GM12878 (cell line): ENCODE data around the gene EPHA5. TPM values are rescaled to one million over a fixed set of nuclear protein-coding genes. Genes with fewer than 3 reads are reported as not detected.

Source experiments
- ATAC-seq: fragments of 200-7000 bp; cut with Tn5 transposase; 3 replicates; pipeline ENCODE4 v1.9.1; 2020; ENCODE audit warnings: mild to moderate bottlenecking, moderate library complexity
- BruUV-seq: library from RNA; stranded (reverse); fragments of 400-500 nt; replicated peaks from 2 replicates; lab custom pipeline; 2021; lab: Mats Ljungman, UMichigan
- CTCF ChIA-PET: fragments of 300-600 bp; sonication (Branson Sonifier 250); formaldehyde crosslinking; extraction: SDS; loops from one replicate; lab custom pipeline; 2021; ENCODE audit warnings: inconsistent platforms; lab: Yijun Ruan, JAX
- POLR2A ChIA-PET: fragments of 350-600 bp; formaldehyde crosslinking; extraction: SDS; loops from one replicate; lab custom pipeline; 2021; ENCODE audit warnings: inconsistent platforms; lab: Charles Lee
- RAD21 ChIA-PET: fragments of 300-600 bp; sonication (Branson Sonifier 250); formaldehyde crosslinking; loops from one replicate; lab custom pipeline; 2023; ENCODE audit warnings: antibody characterized with exemption; ENCODE audit not compliant: unreplicated experiment; lab: Charles Lee
- SMC1A ChIA-PET: fragments of 300-600 bp; sonication (Branson Sonifier 250); formaldehyde crosslinking; loops from one replicate; lab custom pipeline; 2023; ENCODE audit not compliant: unreplicated experiment, uncharacterized antibody; lab: Charles Lee
- DNase-seq: peaks from one replicate; pipeline ENCODE4 v3.0.0-alpha.2; 2011; ENCODE audit warnings: low read depth, low spot score
- FAIRE-seq: peaks from 3 replicates; lab custom pipeline; 2011; peaks lifted over from hg19 to GRCh38; lab: Jason Lieb, UNC
- H2AFZ ChIP-seq: 2 replicates; pipeline ENCODE4 v1.6.0; 2011; ENCODE audit warnings: low read depth, low read length, control low read depth; ENCODE audit not compliant: control insufficient read depth
- H3K27ac ChIP-seq: 2 replicates; pipeline ENCODE4 v1.5.1; 2011; ENCODE audit warnings: control low read depth; ENCODE audit not compliant: control insufficient read depth, insufficient read depth
- H3K27me3 ChIP-seq, 2 experiments: replicated peaks in 1 of 2; 2 replicates each; pipeline versions ENCODE4 v1.6.0 to v1.6.1; 2011; ENCODE audit warnings: low read length in 1 of 2; ENCODE audit not compliant: control insufficient read depth in 2 of 2, insufficient read depth in 2 of 2
- H3K36me3 ChIP-seq, 2 experiments: 2 replicates each; pipeline ENCODE4 v1.5.1; 2011; ENCODE audit warnings: low read length in 1 of 2; ENCODE audit not compliant: control insufficient read depth in 2 of 2, insufficient read depth in 2 of 2
- H3K4me1 ChIP-seq: 2 replicates; pipeline ENCODE4 v1.6.1; 2011; ENCODE audit warnings: mild to moderate bottlenecking, low read length, moderate library complexity, mixed read lengths; ENCODE audit not compliant: control insufficient read depth, insufficient read depth
- H3K4me2 ChIP-seq: 2 replicates; pipeline ENCODE4 v1.6.0; 2011; ENCODE audit warnings: control low read depth; ENCODE audit not compliant: control insufficient read depth, insufficient read depth
- H3K4me3 ChIP-seq: fragments of 200-600 bp; sonication (generic); 2 replicates; pipeline ENCODE4 v1.5.1; 2016
- H3K79me2 ChIP-seq: 2 replicates; pipeline ENCODE4 v1.6.0; 2011; ENCODE audit warnings: low read length; ENCODE audit not compliant: control insufficient read depth, insufficient read depth
- H3K9ac ChIP-seq: 2 replicates; pipeline ENCODE4 v1.8.0; 2011; ENCODE audit warnings: low read length, control low read depth, mixed read lengths; ENCODE audit not compliant: control insufficient read depth, insufficient read depth
- H3K9me3 ChIP-seq: replicated peaks from 3 replicates; pipeline ENCODE4 v1.5.1; 2011; ENCODE audit warnings: mild to moderate bottlenecking, low read length; ENCODE audit not compliant: control insufficient read depth, insufficient read depth
- H4K20me1 ChIP-seq: 2 replicates; pipeline ENCODE4 v1.6.0; 2011; ENCODE audit not compliant: control insufficient read depth, insufficient read depth
- ASH2L ChIP-seq: fragments of 300-600, 200-600 bp; sonication (generic); IDR thresholded peaks from 2 replicates; pipeline ENCODE4 v1.6.1; 2017; ENCODE audit warnings: low read depth, mild to moderate bottlenecking, borderline replicate concordance
- BCLAF1 ChIP-seq: fragments of 450-650 bp; IDR thresholded peaks from 2 replicates; pipeline ENCODE4 v1.6.1; 2017; ENCODE audit warnings: antibody characterized with exemption, mild to moderate bottlenecking, moderate library complexity
- NKRF ChIP-seq: fragments of 450-650 bp; conservative IDR thresholded peaks from 2 replicates; pipeline ENCODE4 v1.6.1; 2017; ENCODE audit warnings: mild to moderate bottlenecking, moderate library complexity
- SIX5 ChIP-seq: IDR thresholded peaks from 2 replicates; pipeline ENCODE4 v1.6.1; 2011; ENCODE audit warnings: mild to moderate bottlenecking, low read depth, low read length, moderate library complexity; ENCODE audit not compliant: severe bottlenecking
- TAF1 ChIP-seq: IDR thresholded peaks from 2 replicates; pipeline ENCODE4 v1.6.1; 2011; ENCODE audit warnings: mild to moderate bottlenecking, low read depth, low read length, borderline replicate concordance
- TBL1XR1 ChIP-seq: IDR thresholded peaks from 2 replicates; pipeline ENCODE4 v1.6.1; 2012; ENCODE audit warnings: low read depth, low read length, improper control_type of control experiment
- WGBS: methylation state at CpG from one replicate; pipeline ENCODE4 v1.1.6; 2016; ENCODE audit warnings: low lambda C conversion rate; ENCODE audit not compliant: insufficient replicate concordance, insufficient coverage; ENCODE audit errors: missing lambda C conversion rate; 5-methylcytosine and 5-hydroxymethylcytosine counted together
- in situ Hi-C: fragments of 300-500 bp; cut with MboI; formaldehyde crosslinking; loops from 9 replicates; pipeline ENCODE4 v1.14.3; 2018; ENCODE audit warnings: mixed read lengths
- intact Hi-C: fragments of 100-400 bp; cut with micrococcal nuclease; formaldehyde crosslinking; loops from one replicate; pipeline ENCODE4 v1.14.2; 2022; ENCODE audit not compliant: unreplicated experiment
- polyA plus RNA-seq, 11 experiments: library from polyadenylated mRNA; depleted of rRNA in 4 of 11; unstranded in 6 of 11; stranded (reverse) in 5 of 11; fragments of >200 nt; fragmentation: Nextera tagmentation in 4 of 11; fragmentation: Illumina TruSeq in 1 of 11; extraction: Ambion mirVana in 4 of 11; extraction: Trizol in 1 of 11; gene quantifications; 1 replicate in 1 of 11; 2 replicates in 10 of 11; pipeline versions ENCODE4 v1.2.1 to v1.2.3, GENCODE V29; 2011 to 2016; ENCODE audit warnings: inconsistent platforms in 2 of 11, missing spikeins in 2 of 11, low read depth in 1 of 11
- total RNA-seq, 4 experiments: library from RNA; depleted of rRNA in 3 of 4; stranded (reverse); fragments of >200 nt in 3 of 4; fragmentation: Illumina TruSeq in 1 of 4; extraction: Trizol in 1 of 4; gene quantifications; 2 replicates each; pipeline versions ENCODE4 v1.2.1 to v1.2.3, GENCODE V29; 2013 to 2021

Gene EPHA5
- total and polyA plus RNA-seq, 10 of the 15 experiments (the other 5 are each of a cell fraction or from before 2014, with no cell fraction given), result not detected

GRCh38 chr4:65671372-65671771, 1.1 kb upstream of the EPHA5 start:
- TF ChIP-seq NKRF (no peak), TBL1XR1 (no peak), BCLAF1 (no peak), TAF1 (no peak), ASH2L (no peak), SIX5 (no peak)
- ATAC-seq, result no peak
- no peaks in the 10 kb centered on the region for H3K36me3 ChIP-seq
- 0% methylated on average over 2 of the region's 2 CpGs for WGBS
- no peak overlapping the region for H3K9ac ChIP-seq
- no peak overlapping the region for H3K4me3 ChIP-seq
- H3K79me2 ChIP-seq, result no peaks in the 10 kb centered on the region
- no TSS peak for BruUV-seq
- H3K4me2 ChIP-seq, result no peak overlapping the region
- ChIA-PET SMC1A (interaction anchor here (1.2 kb wide), 1 partner anchor 46 kb away, joined by 3 read pairs; no protein-coding TSS in a partner anchor), RAD21 (no interaction called here), POLR2A (no interaction called here), CTCF (no interaction called here)
- no peaks in the 10 kb centered on the region for H3K9me3 ChIP-seq
- DNase-seq, result no peak
- peaks cover 0 to 9% of the 10 kb centered on the region in 2 experiments; a peak in 2 of 4 replicates for H3K27me3 ChIP-seq
- H3K4me1 ChIP-seq, result no peaks in the 10 kb centered on the region
- in situ Hi-C loops (no loop called here), intact Hi-C loops (no loop called here)
- FAIRE-seq, result no peak
- H2AFZ ChIP-seq, result no peak overlapping the region
- no peaks in the 10 kb centered on the region for H4K20me1 ChIP-seq
- no peak overlapping the region for H3K27ac ChIP-seq
